Islet precursor cell (in vitro differentiated cells): ENCODE measurements around the gene GH2.
"Not testable (repeated sequence)": the region's sequence is repeated elsewhere in the genome, so short reads cannot be mapped to it uniquely, and the experiment has no call there.

Source experiments
- DNase-seq: peaks from one replicate; pipeline ENCODE4 v3.0.0-alpha.2; 2018

Gene GH2

GRCh38 chr17:63881935-63882601 is at the start of gene GH2:
TSS of gene GH2 (minus strand) at chr17:63881944. CDS start at chr17:63881801, 143 bp downstream.
- DNase-seq, result peak; percentile 88

GRCh38 chr17:63930951-63931575 is 49.3 kb upstream of the GH2 start:
- DNase-seq, result no peak

- no peak for DNase-seq
Measured at GRCh38 chr17:63929860-63930766, 48.4 kb upstream of the GH2 start.

- no peak for DNase-seq
Measured at GRCh38 chr17:63928966-63929695, 47.4 kb upstream of the GH2 start.

- no peak for DNase-seq
Measured at GRCh38 chr17:63928172-63928666, 46.5 kb upstream of the GH2 start.

- no peak for DNase-seq
Measured at GRCh38 chr17:63927464-63928171, 45.9 kb upstream of the GH2 start.

GRCh38 chr17:63926164-63926563 is 44.4 kb upstream of the GH2 start:
- no peak for DNase-seq

GRCh38 chr17:63925615-63926014 is 43.9 kb upstream of the GH2 start:
- no peak for DNase-seq

- not testable (repeated sequence) for DNase-seq
Measured at GRCh38 chr17:63922402-63922801, 40.7 kb upstream of the GH2 start.

GRCh38 chr17:63920779-63921178 is 39.0 kb upstream of the GH2 start:
- not testable (repeated sequence) for DNase-seq

GRCh38 chr17:63920050-63920449 is 38.3 kb upstream of the GH2 start:
- DNase-seq, result not testable (repeated sequence)

- DNase-seq, result no peak
Measured at GRCh38 chr17:63919311-63919723, 37.6 kb upstream of the GH2 start.

- not testable (repeated sequence) for DNase-seq
Measured at GRCh38 chr17:63918789-63919305, 37.1 kb upstream of the GH2 start, which contains the start of gene GH1. TSS of gene GH1 (minus strand) at chr17:63918839. CDS start at chr17:63918776, 63 bp downstream.

GRCh38 chr17:63918305-63918704 is 36.6 kb upstream of the GH2 start:
- peak; percentile 83 for DNase-seq

GRCh38 chr17:63917646-63918045 is 35.9 kb upstream of the GH2 start:
- peak; percentile 52 for DNase-seq

- DNase-seq, result peak; percentile 41
Measured at GRCh38 chr17:63917206-63917605, 35.5 kb upstream of the GH2 start.

- peak; percentile 36 for DNase-seq
Measured at GRCh38 chr17:63916566-63917185, 34.9 kb upstream of the GH2 start.

GRCh38 chr17:63915753-63916152 is 34.0 kb upstream of the GH2 start:
- DNase-seq, result not testable (repeated sequence)

- DNase-seq, result peak; percentile 46
Measured at GRCh38 chr17:63914471-63914870, 32.7 kb upstream of the GH2 start.

GRCh38 chr17:63911657-63912100 is 29.9 kb upstream of the GH2 start:
- peak; percentile 77 for DNase-seq

- DNase-seq, result peak; percentile 43
Measured at GRCh38 chr17:63911041-63911635, 29.4 kb upstream of the GH2 start, which contains the start of gene CSHL1. TSS of gene CSHL1 (minus strand) at chr17:63911258. CDS start at chr17:63911196, 62 bp downstream.
